K562 (cell line): ENCODE results near the gene CREB5. TPM values are rescaled to one million over a fixed set of nuclear protein-coding genes. Genes with fewer than 3 reads are reported as not detected.

Source experiments
- ATAC-seq: fragments of 200-7000 bp; cut with Tn5 transposase; 3 replicates; pipeline ENCODE4 v1.9.1; 2020; ENCODE audit warnings: moderate library complexity
- BruUV-seq: library from RNA; stranded (reverse); fragments of 400-500 nt; replicated peaks from 2 replicates; lab custom pipeline; 2021; lab: Mats Ljungman, UMichigan
- CTCF ChIA-PET: fragments of 300-600 bp; formaldehyde crosslinking; extraction: SDS; loops from one replicate; lab custom pipeline; 2021; ENCODE audit warnings: low intra/inter-chr PET ratio; lab: Yijun Ruan, JAX
- POLR2A ChIA-PET: fragments of 300-600, 350-650 bp; sonication (Branson Sonifier 250); formaldehyde crosslinking; extraction: SDS; loops from one replicate; lab custom pipeline; 2021; ENCODE audit warnings: antibody characterized with exemption, inconsistent platforms; lab: Yijun Ruan, JAX
- DNase-seq, 4 experiments: peaks; one replicate each; pipeline versions ENCODE4 v3.0.0 to v3.0.0-alpha.2; 2011 to 2018; ENCODE audit warnings: low spot score in 3 of 4, mixed read lengths in 3 of 4; ENCODE audit errors: extremely low read depth in 1 of 4
- FAIRE-seq: peaks from 2 replicates; lab custom pipeline; 2011; peaks lifted over from hg19 to GRCh38; lab: Jason Lieb, UNC
- H2AFZ ChIP-seq: 2 replicates; pipeline ENCODE4 v1.6.0; 2011; ENCODE audit warnings: low read depth, low read length, control low read depth, inconsistent platforms
- H3K27ac ChIP-seq: fragments of 200-600 bp; 3 replicates; pipeline ENCODE4 v1.8.0; 2011; ENCODE audit warnings: low read depth, mild to moderate bottlenecking, control low read depth, inconsistent platforms, low read length, moderate library complexity, mixed read lengths; ENCODE audit errors: extremely low read depth
- H3K27me3 ChIP-seq, 2 experiments: fragments of 300-600 bp in 1 of 2; 2 replicates in 1 of 2; 3 replicates in 1 of 2; pipeline versions ENCODE4 v1.6.0 to v1.8.0; 2011; ENCODE audit warnings: inconsistent platforms in 2 of 2, low read length in 2 of 2, mild to moderate bottlenecking in 1 of 2, mixed read lengths in 1 of 2, moderate library complexity in 1 of 2; ENCODE audit not compliant: control insufficient read depth in 2 of 2, insufficient read depth in 2 of 2
- H3K36me3 ChIP-seq: fragments of 300-600 bp; 3 replicates; pipeline ENCODE4 v1.8.0; 2011; ENCODE audit warnings: mild to moderate bottlenecking, low read length, inconsistent platforms; ENCODE audit not compliant: control insufficient read depth, insufficient read depth
- H3K4me1 ChIP-seq, 2 experiments: fragments of 200-600 bp in 1 of 2; replicated peaks in 1 of 2; 2 replicates in 1 of 2; 3 replicates in 1 of 2; pipeline versions ENCODE4 v1.5.1 to v1.8.0; 2011; ENCODE audit warnings: inconsistent platforms in 2 of 2, low read length in 2 of 2, mild to moderate bottlenecking in 1 of 2, mixed read lengths in 1 of 2, moderate library complexity in 1 of 2; ENCODE audit not compliant: control insufficient read depth in 2 of 2, insufficient read depth in 2 of 2
- H3K4me2 ChIP-seq: 2 replicates; pipeline ENCODE4 v1.6.1; 2011; ENCODE audit warnings: low read length, control low read depth, inconsistent platforms, mixed read lengths; ENCODE audit not compliant: insufficient read depth
- H3K4me3 ChIP-seq: fragments of 200-600 bp; sonication (generic), shearing (Covaris generic); 2 replicates; pipeline ENCODE4 v1.5.1; 2016; ENCODE audit warnings: control low read depth, inconsistent platforms
- H3K79me2 ChIP-seq: fragments of 200-600 bp; 3 replicates; pipeline ENCODE4 v1.8.0; 2011; ENCODE audit warnings: low read length, inconsistent platforms; ENCODE audit not compliant: control insufficient read depth, insufficient read depth
- H3K9ac ChIP-seq, 2 experiments: 2 replicates each; pipeline versions ENCODE4 v1.6.0 to v1.6.1; 2011; ENCODE audit warnings: low read depth in 2 of 2, low read length in 2 of 2, control low read depth in 1 of 2, inconsistent platforms in 1 of 2, mild to moderate bottlenecking in 1 of 2, mixed read lengths in 1 of 2; ENCODE audit not compliant: insufficient read depth in 1 of 2
- H3K9me1 ChIP-seq: one replicate; pipeline ENCODE4 v1.6.0; 2011; ENCODE audit warnings: inconsistent platforms, mild to moderate bottlenecking, low read length, moderate library complexity; ENCODE audit not compliant: control insufficient read depth, insufficient read depth
- H3K9me3 ChIP-seq: replicated peaks from 2 replicates; pipeline ENCODE4 v1.5.1; 2011; ENCODE audit warnings: low read depth, low read length, inconsistent platforms; ENCODE audit not compliant: control insufficient read depth, insufficient read depth
- H4K20me1 ChIP-seq: replicated peaks from 2 replicates; pipeline ENCODE4 v1.6.1; 2011; ENCODE audit warnings: low read length, inconsistent platforms, mixed read lengths; ENCODE audit not compliant: control insufficient read depth, insufficient read depth
- CTCF ChIP-seq, 3 experiments: IDR thresholded peaks in 2 of 3; conservative IDR thresholded peaks in 1 of 3; 2 replicates each; pipeline ENCODE4 v1.5.1; 2011 to 2012; ENCODE audit warnings: low read length in 3 of 3, mild to moderate bottlenecking in 3 of 3, control low read depth in 2 of 3, improper control_type of control experiment in 1 of 3, inconsistent platforms in 1 of 3, low read depth in 1 of 3, mixed read lengths in 1 of 3, moderate library complexity in 1 of 3; ENCODE audit not compliant: insufficient read depth in 2 of 3
- GABPB2 ChIP-seq: fragments of 250-450 bp; sonication (Bioruptor Pico); conservative IDR thresholded peaks from 2 replicates; pipeline ENCODE4 v1.5.1; 2021; ENCODE audit warnings: mild to moderate bottlenecking
- HDAC6 ChIP-seq: IDR thresholded peaks from 2 replicates; pipeline ENCODE4 v1.6.1; 2012; ENCODE audit warnings: low read depth, mild to moderate bottlenecking, control low read depth, inconsistent platforms, low read length, moderate library complexity
- NR0B1 ChIP-seq: fragments of 450-650 bp; IDR thresholded peaks from one replicate; pipeline ENCODE4 v1.6.1; 2018; ENCODE audit warnings: mild to moderate bottlenecking, moderate library complexity; ENCODE audit not compliant: partially characterized antibody
- SPI1 ChIP-seq: IDR thresholded peaks from 2 replicates; pipeline ENCODE4 v1.6.1; 2011; ENCODE audit warnings: low read depth, low read length, control low read depth, borderline replicate concordance
- TSHZ1 ChIP-seq: fragments of 250-450 bp; sonication (Bioruptor Pico); IDR thresholded peaks from 2 replicates; pipeline ENCODE4 v1.4.0; 2020; ENCODE audit warnings: mild to moderate bottlenecking, moderate library complexity
- ZNF583 ChIP-seq: fragments of 250-450 bp; sonication (Bioruptor Pico); IDR thresholded peaks from 2 replicates; pipeline ENCODE4 v1.4.0; 2020
- WGBS: fragments of 100-300 bp; shearing (Covaris generic); methylation state at CpG from one replicate; pipeline ENCODE4 v1.1.6; 2016; ENCODE audit warnings: low coverage, mixed read lengths; ENCODE audit not compliant: insufficient coverage; ENCODE audit errors: missing lambda C conversion rate; 5-methylcytosine and 5-hydroxymethylcytosine counted together
- in situ Hi-C: fragments of 300-500 bp; cut with MboI; formaldehyde crosslinking; loops from 4 replicates; pipeline ENCODE4 v1.15.0; 2018; ENCODE audit warnings: inconsistent platforms, mixed read lengths
- intact Hi-C: fragments of 100-400 bp; cut with micrococcal nuclease; formaldehyde crosslinking; loops from 2 replicates; pipeline ENCODE4 v1.14.2; 2022
- polyA plus RNA-seq, 8 experiments: library from polyadenylated mRNA; depleted of rRNA in 4 of 8; stranded (reverse) in 5 of 8; unstranded in 3 of 8; fragments of >200 nt; fragmentation: Nextera tagmentation in 2 of 8; fragmentation: Illumina TruSeq in 1 of 8; extraction: Ambion mirVana in 2 of 8; extraction: Trizol in 1 of 8; gene quantifications; 2 replicates each; pipeline versions ENCODE4 v1.2.1 to v1.2.3, GENCODE V29; 2011 to 2014; ENCODE audit warnings: inconsistent platforms in 1 of 8, missing spikeins in 1 of 8
- total RNA-seq, 7 experiments: library from RNA; depleted of rRNA in 6 of 7; stranded (reverse); fragments of >200 nt in 6 of 7; fragmentation: Illumina TruSeq in 2 of 7; extraction: Trizol in 2 of 7; gene quantifications; 2 replicates each; pipeline versions ENCODE4 v1.2.1 to v1.2.3, GENCODE V29; 2011 to 2021; ENCODE audit warnings: low replicate concordance in 1 of 7
- TF ChIP-seq, protein P1 (sequence below), 2 experiments: fragments of 450-650 bp; IDR thresholded peaks; 2 replicates each; pipeline ENCODE4 v1.6.1; 2018; ENCODE audit warnings: mild to moderate bottlenecking in 2 of 2, low read depth in 1 of 2; ENCODE audit not compliant: partially characterized antibody in 2 of 2

Gene CREB5
- total and polyA plus RNA-seq, 9 of the 15 experiments (the other 6 are each of a cell fraction or from before 2014, with no cell fraction given): 0.33 to 6.4 (median 1.8) TPM

DNA sequence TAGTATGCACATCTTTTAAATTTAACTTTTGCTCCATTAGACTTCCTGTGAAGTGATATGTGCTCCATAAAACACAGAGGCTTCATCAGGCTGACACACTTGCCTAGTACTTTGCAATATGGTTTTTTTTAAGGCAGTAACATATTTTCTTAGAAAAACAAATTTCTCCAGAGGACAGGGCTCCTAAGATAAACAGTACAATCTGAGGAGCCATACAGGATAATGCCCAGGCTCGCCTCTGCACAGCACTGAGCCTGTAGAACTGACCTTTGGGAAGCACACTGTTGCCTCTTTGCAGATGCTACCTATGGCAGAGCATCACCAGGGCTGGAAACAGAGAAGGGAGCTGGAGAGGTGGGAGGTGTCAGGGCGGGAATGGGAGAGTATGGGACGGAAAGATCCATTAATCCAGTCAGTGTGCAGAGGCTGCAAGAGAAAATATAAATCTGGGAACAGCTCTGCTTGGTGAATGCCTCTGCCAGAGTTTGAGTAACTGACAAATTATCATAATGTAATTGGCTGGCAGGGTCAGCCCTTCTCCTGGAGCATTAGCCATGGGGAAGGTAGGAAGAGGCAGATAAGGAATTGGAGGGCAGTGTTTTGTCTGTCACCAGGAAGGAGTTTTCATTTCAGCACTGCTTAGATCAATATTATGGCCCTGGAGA lies 132.3 kb downstream of the CREB5 start:
- H3K4me3 ChIP-seq: no peak overlapping the region
- no TSS peak for BruUV-seq
- H3K4me2 ChIP-seq: no peak overlapping the region
- in situ Hi-C loops: no loop called here
- no peak overlapping the region for H3K9ac ChIP-seq
- H2AFZ ChIP-seq: no peak overlapping the region
- FAIRE-seq (no peak), DNase-seq (no peak), ATAC-seq (no peak)
- H4K20me1 ChIP-seq: no peaks in the 10 kb centered on the region
- no peaks in the 10 kb centered on the region for H3K4me1 ChIP-seq
- ChIA-PET CTCF (no interaction called here), POLR2A (no interaction called here)
- no peaks in the 10 kb centered on the region for H3K27me3 ChIP-seq
- no peak overlapping the region for H3K27ac ChIP-seq
- H3K36me3 ChIP-seq: no peaks in the 10 kb centered on the region
- 0% methylated on average over 3 of the region's 3 CpGs for WGBS
- no peaks in the 10 kb centered on the region for H3K9me3 ChIP-seq
- H3K9me1 ChIP-seq: no peaks in the 10 kb centered on the region
- intact Hi-C loops: no loop called here
- no peaks in the 10 kb centered on the region for H3K79me2 ChIP-seq
- TF ChIP-seq, protein P1, sequence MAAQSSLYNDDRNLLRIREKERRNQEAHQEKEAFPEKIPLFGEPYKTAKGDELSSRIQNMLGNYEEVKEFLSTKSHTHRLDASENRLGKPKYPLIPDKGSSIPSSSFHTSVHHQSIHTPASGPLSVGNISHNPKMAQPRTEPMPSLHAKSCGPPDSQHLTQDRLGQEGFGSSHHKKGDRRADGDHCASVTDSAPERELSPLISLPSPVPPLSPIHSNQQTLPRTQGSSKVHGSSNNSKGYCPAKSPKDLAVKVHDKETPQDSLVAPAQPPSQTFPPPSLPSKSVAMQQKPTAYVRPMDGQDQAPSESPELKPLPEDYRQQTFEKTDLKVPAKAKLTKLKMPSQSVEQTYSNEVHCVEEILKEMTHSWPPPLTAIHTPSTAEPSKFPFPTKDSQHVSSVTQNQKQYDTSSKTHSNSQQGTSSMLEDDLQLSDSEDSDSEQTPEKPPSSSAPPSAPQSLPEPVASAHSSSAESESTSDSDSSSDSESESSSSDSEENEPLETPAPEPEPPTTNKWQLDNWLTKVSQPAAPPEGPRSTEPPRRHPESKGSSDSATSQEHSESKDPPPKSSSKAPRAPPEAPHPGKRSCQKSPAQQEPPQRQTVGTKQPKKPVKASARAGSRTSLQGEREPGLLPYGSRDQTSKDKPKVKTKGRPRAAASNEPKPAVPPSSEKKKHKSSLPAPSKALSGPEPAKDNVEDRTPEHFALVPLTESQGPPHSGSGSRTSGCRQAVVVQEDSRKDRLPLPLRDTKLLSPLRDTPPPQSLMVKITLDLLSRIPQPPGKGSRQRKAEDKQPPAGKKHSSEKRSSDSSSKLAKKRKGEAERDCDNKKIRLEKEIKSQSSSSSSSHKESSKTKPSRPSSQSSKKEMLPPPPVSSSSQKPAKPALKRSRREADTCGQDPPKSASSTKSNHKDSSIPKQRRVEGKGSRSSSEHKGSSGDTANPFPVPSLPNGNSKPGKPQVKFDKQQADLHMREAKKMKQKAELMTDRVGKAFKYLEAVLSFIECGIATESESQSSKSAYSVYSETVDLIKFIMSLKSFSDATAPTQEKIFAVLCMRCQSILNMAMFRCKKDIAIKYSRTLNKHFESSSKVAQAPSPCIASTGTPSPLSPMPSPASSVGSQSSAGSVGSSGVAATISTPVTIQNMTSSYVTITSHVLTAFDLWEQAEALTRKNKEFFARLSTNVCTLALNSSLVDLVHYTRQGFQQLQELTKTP (IDR thresholded peaks at IDR 0.05; ENCODE audit: low read depth in 1 of 2, partially characterized antibody in 2 of 2): no peak
- TF ChIP-seq TSHZ1 (CRISPR knock-in tag): no peak
- no peak for TF ChIP-seq NR0B1
- no peak for TF ChIP-seq ZNF583 (CRISPR knock-in tag)
- no peak for TF ChIP-seq HDAC6
- no peak for TF ChIP-seq CTCF (IDR thresholded peaks at IDR 0.05 in 2 of 3, conservative IDR thresholded peaks at IDR 0.05 in 1 of 3; ENCODE audit: insufficient read depth in 2 of 3, low read depth in 1 of 3, low read length in 3 of 3)
- TF ChIP-seq SPI1: no peak
- TF ChIP-seq GABPB2 (CRISPR knock-in tag): no peak
